ENCODE results near the gene GDF7.

GDF7 gene

DNA sequence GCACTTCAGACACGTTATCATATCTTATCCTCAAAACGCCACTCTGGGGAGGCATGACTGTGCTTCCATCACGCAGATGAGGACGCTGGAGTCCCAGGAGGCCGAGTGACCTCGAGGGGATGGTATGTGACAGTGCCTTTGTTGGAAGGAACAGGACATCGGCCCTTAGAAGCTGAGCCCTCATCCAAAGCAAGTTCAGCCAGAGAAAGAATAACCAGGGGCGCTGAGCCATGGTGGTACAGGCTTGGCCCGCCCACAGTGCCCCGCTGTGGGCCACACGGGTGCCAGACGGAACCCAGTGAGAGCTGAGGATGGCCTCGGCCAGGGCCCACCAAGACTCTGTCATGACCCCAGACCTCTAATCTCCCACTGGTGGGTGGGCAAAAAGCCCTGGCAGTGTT, 47.3 kb upstream of the GDF7 start:
- H3K27ac ChIP-seq (ENCODE audit: poor library complexity, severe bottlenecking): no peak overlapping the region
- H3K4me3 ChIP-seq (ENCODE audit: severe bottlenecking): no peak overlapping the region
- no peaks in the 10 kb centered on the region for H3K36me3 ChIP-seq (ENCODE audit: low read depth)
- DNase-seq (ENCODE audit: low spot score): peak; percentile 40
- H3K27me3 ChIP-seq (ENCODE audit: insufficient read depth, poor library complexity, severe bottlenecking): no peaks in the 10 kb centered on the region
- peaks cover 13% of the 10 kb centered on the region for H3K4me1 ChIP-seq (ENCODE audit: insufficient read depth, poor library complexity, severe bottlenecking)
- ATAC-seq (ENCODE audit: low read depth): no peak
- H3K9me3 ChIP-seq (ENCODE audit: severe bottlenecking): no peaks in the 10 kb centered on the region
- TF ChIP-seq, protein P1, sequence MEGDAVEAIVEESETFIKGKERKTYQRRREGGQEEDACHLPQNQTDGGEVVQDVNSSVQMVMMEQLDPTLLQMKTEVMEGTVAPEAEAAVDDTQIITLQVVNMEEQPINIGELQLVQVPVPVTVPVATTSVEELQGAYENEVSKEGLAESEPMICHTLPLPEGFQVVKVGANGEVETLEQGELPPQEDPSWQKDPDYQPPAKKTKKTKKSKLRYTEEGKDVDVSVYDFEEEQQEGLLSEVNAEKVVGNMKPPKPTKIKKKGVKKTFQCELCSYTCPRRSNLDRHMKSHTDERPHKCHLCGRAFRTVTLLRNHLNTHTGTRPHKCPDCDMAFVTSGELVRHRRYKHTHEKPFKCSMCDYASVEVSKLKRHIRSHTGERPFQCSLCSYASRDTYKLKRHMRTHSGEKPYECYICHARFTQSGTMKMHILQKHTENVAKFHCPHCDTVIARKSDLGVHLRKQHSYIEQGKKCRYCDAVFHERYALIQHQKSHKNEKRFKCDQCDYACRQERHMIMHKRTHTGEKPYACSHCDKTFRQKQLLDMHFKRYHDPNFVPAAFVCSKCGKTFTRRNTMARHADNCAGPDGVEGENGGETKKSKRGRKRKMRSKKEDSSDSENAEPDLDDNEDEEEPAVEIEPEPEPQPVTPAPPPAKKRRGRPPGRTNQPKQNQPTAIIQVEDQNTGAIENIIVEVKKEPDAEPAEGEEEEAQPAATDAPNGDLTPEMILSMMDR (IDR thresholded peaks at IDR 0.05; ENCODE audit: poor library complexity, severe bottlenecking): no peak

- Histone ChIP-seq H3K4me3 (ENCODE audit: severe bottlenecking) (no peak overlapping the region), H3K27me3 (ENCODE audit: insufficient read depth, poor library complexity, severe bottlenecking) (no peaks in the 10 kb centered on the region), H3K9me3 (ENCODE audit: severe bottlenecking) (no peaks in the 10 kb centered on the region), H3K27ac (ENCODE audit: poor library complexity, severe bottlenecking) (no peak overlapping the region), H3K4me1 (ENCODE audit: insufficient read depth, poor library complexity, severe bottlenecking) (peaks cover 13% of the 10 kb centered on the region), H3K36me3 (ENCODE audit: low read depth) (no peaks in the 10 kb centered on the region)
- DNase-seq (ENCODE audit: low spot score): peak; percentile 16
- TF ChIP-seq, protein P1 (IDR thresholded peaks at IDR 0.05; ENCODE audit: poor library complexity, severe bottlenecking): no peak
- no peak for ATAC-seq (ENCODE audit: low read depth)
These were observed 46.7 kb upstream of the GDF7 start for GRCh38 chr2:20620271-20620681.

- peak; percentile 48 for DNase-seq (ENCODE audit: low spot score)
- TF ChIP-seq, protein P1 (IDR thresholded peaks at IDR 0.05; ENCODE audit: poor library complexity, severe bottlenecking): no peak
- Histone ChIP-seq H3K27ac (ENCODE audit: poor library complexity, severe bottlenecking) (no peak overlapping the region), H3K36me3 (ENCODE audit: low read depth) (no peaks in the 10 kb centered on the region), H3K9me3 (ENCODE audit: severe bottlenecking) (no peaks in the 10 kb centered on the region), H3K4me3 (ENCODE audit: severe bottlenecking) (no peak overlapping the region), H3K27me3 (ENCODE audit: insufficient read depth, poor library complexity, severe bottlenecking) (no peaks in the 10 kb centered on the region), H3K4me1 (ENCODE audit: insufficient read depth, poor library complexity, severe bottlenecking) (peaks cover 13% of the 10 kb centered on the region)
- ATAC-seq (ENCODE audit: low read depth): no peak; the same call in 2 of the 3 replicates
These were observed 46.1 kb upstream of the GDF7 start for GRCh38 chr2:20620696-20621365.

- Histone ChIP-seq H3K36me3 (ENCODE audit: low read depth) (no peaks in the 10 kb centered on the region), H3K4me3 (ENCODE audit: severe bottlenecking) (no peak overlapping the region), H3K27me3 (ENCODE audit: insufficient read depth, poor library complexity, severe bottlenecking) (no peaks in the 10 kb centered on the region), H3K9me3 (ENCODE audit: severe bottlenecking) (no peaks in the 10 kb centered on the region), H3K27ac (ENCODE audit: poor library complexity, severe bottlenecking) (no peak overlapping the region), H3K4me1 (ENCODE audit: insufficient read depth, poor library complexity, severe bottlenecking) (peaks cover 13% of the 10 kb centered on the region)
- ATAC-seq (ENCODE audit: low read depth): no peak
- TF ChIP-seq, protein P1 (IDR thresholded peaks at IDR 0.05; ENCODE audit: poor library complexity, severe bottlenecking): no peak
- DNase-seq (ENCODE audit: low spot score): peak; percentile 34
These were observed 45.3 kb upstream of the GDF7 start for GRCh38 chr2:20621366-20622295.

Data from RWPE2 (cell line).